GM12892 (cell line): ENCODE measurements around the gene SIX5.

Source experiments
- POLR2A ChIP-seq: IDR thresholded peaks from 2 replicates; pipeline ENCODE4 v1.6.1; 2011; ENCODE audit warnings: low read depth, low read length, control low read depth
- POLR2AphosphoS5 ChIP-seq: IDR thresholded peaks from 2 replicates; pipeline ENCODE4 v1.6.1; 2011; ENCODE audit warnings: low read depth, low read length, control low read depth

- TF ChIP-seq POLR2AphosphoS5: no peak
- TF ChIP-seq POLR2A: no peak
Measured at GRCh38 chr19:45772130-45772840, 3.2 kb upstream of the SIX5 start.
